T-helper 1 cell (primary cell): ENCODE results near the gene OGG1.
A peak's percentile ranks its signal among the peaks of the same experiment; 100 is the strongest.

Source experiments
- DNase-seq, 5 donors: peaks; one replicate each; pipeline ENCODE4 v3.0.0-alpha.2; 2012 to 2020

OGG1 gene

DNA sequence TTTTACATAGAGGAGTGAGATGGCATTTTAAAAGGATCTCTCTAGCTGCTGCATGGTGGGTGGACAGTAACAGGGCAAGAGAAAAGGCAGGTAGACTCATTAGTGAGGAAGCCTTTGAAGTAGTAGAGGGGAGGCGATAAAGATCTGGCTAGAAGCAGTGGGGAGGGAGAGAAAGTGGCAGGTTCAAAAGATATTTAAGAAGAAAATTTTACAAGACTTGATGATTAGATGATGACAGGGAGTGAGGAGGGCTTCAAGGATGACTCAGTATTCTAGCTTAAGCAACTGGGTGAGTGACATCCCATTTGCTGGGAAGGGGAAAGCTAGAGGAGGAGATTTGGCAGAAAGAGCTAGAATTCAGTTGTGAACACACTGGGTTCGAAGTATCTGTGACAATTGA is 22.0 kb upstream of the OGG1 start:
- no peak for DNase-seq

DNA sequence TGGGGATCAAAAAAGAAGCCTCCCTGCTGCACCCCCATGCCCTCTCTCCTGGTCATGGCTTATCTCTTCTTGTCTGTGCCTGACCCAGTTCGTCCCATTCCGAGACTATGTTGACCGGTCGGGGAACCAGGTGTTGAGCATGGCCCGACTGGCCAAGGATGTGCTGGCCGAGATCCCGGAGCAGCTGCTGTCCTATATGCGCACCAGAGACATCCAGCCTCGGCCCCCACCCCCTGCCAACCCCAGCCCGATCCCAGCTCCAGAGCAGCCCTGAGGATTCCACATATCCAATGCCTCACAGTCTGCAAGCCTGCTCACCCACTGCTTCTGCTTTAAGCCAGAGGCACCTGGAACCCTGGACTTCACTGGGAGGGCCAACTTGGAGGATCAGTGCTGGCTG is 20.3 kb upstream of the OGG1 start:
- no peak for DNase-seq

DNA sequence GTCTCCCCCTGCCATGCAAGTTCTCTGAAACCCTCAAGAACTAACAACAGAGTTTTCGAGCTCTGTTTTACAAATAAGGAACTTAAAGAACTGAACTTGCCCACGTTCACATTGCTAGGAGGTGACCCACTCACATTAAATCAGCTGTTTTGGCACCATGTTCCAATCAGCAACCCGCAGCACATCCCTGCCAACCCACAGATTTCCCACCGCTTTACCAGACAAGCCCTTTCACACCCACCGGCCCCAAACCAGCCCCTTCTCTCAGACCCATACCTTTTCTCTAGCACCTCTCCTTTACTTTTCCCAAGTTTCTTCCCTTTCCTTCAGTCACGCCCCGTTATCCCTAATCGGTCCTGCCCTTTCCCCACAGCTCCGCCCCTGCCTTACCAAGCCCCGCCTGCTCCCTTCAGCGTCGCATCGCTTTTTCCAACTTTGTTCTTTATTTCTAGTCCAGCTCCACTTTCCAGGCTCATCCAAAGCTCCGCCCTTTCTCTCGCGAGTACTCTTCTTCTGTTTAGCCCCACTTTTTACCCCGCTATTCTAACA is 19.0 kb upstream of the OGG1 start:
- DNase-seq = no peak

DNA sequence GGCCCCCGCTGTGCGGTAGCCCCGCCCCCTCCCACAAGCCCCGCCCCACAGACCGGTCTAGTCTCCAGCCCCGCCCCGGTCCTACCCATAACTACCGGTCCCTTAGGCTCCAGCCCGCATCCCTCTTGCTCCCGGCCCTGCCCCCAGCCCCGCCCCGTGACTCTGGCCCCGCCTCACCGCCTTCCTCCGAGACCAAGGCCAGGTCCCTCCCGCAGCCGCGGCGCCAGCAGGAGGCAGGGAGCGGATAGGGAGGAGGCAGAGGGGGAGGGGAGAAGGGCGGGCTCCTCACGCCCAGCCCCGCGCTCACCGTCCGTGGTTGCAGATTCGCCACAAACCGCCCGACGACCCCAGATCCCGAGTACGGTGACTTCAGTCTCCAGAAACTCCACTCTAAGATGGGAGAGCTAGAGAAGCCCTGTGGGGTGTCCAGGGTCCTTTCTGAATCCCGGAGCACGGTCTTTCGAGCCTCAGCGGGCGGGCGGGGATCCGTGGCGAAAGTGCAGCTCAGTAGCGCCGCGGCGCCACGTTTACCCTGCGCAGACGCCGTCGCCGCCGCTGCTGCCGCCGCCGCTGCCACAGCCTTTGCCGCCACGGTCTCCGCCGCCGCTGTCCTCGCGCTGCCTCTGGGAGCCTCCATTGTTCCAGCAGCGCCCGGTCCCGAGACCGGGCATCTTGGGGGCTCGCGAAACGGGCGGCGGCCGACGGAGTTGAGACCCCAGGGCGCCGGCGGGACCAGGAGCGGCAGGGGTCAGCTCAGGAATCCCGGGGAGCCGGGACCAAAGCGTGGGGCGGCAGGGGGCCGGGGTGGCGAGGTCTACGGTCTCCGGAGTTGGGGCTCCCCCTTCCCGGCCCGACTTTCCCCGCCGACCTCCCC is 18.3 kb upstream of the OGG1 start, which contains the start of gene BRPF1:
Gene BRPF1 (plus strand): TSS at position 530 of the 874 bp plus-strand sequence. CDS start 2,406 bp downstream, outside the sequence.
- DNase-seq = peak; percentile 99 to 100 (median 100)

DNA sequence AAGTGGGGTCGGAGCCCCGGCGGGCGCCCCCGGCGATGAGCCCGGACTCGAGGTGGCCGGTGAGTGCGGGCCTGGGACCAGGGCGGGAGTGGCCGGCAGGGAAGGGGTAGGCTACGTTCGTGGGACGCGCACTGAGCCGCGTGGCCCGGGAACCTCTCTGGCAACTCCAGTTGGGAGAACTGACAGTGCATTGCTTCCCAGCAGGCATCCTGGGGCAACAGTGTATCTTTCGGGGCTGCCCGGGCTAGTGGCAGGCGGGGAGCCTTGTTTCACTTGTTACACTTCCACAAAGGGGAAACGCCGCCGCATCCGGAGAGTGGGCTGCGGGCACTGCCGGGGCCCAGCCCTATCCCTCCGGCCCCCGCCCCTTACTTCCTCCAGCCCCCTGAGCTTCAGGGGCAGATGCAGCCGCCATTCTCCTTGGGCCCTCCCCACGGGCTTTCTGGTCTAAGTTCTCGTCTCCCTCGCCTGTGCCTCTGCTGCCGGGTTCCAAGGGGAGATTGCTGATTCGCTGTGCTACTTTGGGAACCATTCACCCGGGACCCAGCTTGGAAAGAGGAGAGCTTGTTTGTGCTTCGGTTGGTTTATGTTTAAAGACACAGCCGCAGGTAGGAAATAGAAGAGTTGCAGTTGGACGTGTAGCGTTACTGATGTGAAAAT is 17.5 kb upstream of the OGG1 start:
- peak in 3 of 5 donors; percentile 26 to 37 (median 35) for DNase-seq

DNA sequence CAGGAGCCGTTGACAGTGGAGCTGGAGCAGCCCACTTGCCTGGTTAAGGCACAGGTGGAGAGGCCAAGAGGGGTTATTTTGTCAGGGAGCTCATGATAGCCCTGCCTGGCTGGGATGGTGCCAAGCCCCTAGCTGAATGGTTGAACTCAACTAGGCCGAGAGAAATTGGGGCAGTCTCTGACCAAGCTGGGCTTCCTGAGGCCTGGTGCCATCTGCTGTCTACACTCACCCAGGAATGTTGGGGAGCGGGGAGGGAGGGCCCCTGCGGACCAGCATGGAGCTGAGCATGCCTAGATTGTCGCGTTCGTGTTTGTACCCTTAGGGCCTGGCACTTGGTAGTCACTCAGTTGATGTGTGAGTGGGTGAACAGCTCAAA is 17.0 kb upstream of the OGG1 start:
- no peak for DNase-seq

DNA sequence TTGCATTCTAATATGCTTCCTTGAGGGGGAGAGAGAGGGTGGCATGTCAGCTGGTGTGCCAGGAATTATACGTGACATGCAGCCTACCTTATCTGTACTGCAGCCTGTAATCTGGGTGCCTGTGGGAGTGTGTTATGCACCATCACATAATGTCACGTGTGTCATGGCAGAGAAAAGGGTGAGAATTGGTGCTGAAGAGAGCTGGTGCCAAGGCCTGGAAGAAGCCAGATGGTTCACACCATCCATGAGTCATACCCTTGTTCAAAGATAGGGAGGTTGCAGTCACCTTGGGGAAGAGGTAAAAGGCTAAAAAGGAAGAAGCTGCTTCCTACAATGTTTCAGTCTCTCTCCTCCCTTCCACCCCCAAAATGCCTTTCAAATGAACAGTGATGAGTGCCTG is 12.9 kb upstream of the OGG1 start:
- no peak for DNase-seq

DNA sequence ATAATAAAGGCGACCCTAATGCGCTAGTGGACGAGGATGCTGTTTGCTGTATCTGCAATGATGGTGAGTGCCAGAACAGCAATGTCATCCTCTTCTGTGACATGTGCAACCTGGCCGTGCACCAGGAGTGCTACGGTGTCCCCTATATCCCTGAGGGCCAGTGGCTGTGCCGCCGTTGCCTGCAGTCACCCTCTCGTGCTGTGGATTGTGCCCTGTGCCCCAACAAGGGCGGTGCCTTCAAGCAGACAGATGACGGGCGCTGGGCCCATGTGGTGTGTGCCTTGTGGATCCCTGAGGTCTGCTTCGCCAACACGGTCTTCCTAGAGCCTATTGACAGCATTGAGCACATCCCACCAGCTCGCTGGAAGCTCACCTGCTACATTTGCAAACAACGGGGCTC is 10.6 kb upstream of the OGG1 start:
- no peak for DNase-seq

DNA sequence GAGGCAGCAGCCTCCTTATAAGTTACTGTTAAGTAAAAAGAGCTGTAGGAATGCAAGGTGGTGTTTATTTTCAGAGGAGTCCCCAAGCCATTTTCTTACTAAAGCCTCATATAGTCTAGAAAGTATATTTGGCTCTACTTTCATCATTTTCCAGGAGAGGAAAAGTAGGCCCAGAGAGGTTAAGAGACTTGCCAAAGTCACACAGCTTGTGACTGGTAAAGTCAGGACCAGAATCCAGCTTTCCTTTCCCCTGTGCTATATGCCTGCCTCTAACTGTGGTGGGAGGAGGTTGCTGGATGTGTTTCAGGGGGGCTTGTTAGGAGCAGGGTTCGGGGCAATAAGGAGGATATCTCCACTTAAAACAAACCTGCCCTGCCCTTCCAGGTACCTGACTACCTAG is 7.2 kb upstream of the OGG1 start:
- DNase-seq = no peak

DNA sequence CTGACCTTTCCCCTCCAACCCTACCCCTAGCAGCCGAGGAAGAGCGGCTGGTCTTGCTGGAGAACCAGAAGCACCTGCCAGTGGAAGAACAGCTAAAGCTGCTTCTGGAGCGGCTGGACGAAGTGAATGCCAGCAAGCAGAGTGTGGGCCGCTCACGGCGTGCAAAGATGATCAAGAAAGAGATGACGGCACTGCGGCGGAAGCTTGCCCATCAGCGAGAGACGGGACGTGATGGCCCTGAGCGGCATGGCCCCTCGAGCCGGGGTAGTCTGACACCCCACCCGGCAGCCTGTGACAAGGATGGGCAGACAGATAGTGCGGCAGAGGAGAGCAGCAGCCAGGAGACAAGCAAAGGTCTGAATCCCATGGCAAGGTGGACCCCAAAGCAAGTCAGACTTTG is 6.2 kb upstream of the OGG1 start:
- no peak for DNase-seq

DNA sequence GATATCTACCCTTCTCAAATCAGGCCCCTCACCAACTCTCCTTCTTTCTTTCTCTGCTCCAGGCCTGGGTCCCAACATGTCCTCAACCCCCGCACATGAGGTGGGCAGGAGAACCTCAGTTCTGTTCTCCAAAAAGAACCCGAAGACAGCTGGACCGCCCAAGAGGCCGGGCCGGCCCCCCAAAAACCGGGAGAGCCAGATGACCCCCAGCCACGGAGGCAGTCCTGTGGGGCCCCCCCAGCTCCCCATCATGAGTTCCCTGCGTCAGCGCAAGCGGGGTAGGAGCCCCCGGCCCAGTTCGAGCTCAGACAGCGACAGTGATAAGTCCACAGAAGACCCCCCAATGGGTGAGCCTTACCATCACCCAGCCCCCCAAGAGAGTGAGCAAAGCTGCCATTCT is 5.6 kb upstream of the OGG1 start:
- no peak for DNase-seq

DNA sequence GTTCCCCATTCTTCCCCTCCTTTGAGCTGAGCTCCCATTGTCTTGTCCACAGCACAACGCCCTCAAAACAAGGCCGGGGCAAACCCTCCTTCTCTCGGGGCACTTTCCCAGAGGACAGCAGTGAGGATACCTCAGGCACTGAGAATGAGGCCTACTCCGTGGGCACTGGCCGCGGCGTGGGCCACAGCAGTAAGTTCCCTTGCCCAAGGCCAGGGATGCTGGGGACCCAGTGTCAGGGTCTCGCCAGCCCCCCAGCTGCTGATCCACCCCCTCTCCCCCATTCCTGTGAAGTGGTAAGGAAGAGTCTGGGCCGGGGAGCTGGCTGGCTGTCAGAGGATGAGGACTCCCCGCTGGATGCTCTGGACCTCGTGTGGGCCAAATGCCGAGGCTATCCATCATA is 4.2 kb upstream of the OGG1 start:
- no peak for DNase-seq

DNA sequence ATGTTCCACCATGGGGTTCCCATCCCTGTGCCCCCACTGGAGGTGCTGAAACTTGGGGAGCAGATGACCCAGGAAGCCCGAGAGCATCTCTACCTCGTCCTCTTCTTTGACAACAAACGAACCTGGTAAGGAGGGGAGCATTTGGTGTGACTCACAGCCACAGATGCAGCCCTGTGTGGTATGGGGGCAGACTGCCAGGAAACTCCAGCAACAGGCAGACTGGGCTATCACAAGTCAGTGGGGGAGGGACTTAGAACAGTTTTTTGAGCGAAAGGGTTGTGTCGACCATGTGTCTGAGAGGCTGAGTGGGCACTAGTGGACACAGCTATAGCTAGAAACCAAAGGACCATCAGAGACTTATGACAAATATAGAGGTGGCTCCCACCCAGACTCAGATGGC is 3.4 kb upstream of the OGG1 start:
- DNase-seq = peak in 1 of 5 donors; percentile 35

DNA sequence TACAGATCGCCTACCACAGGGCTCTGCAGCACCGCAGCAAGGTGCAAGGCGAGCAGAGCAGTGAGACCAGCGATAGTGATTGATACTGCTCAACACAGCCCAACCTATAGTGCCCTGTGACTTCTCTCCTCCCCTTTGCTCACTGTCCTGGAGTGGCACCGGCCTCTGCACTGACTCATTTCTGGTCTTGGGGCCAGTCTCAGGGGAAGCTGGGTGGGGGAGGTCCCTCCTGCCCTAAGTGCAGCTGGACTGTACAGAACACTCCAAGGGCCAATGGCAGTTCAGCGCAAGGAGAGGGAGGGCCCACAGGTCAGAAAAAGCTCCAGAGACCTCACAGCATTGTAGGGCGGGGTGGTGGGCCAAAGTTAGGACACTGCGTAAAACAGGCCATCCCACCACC is 2.5 kb upstream of the OGG1 start:
- no peak for DNase-seq

DNA sequence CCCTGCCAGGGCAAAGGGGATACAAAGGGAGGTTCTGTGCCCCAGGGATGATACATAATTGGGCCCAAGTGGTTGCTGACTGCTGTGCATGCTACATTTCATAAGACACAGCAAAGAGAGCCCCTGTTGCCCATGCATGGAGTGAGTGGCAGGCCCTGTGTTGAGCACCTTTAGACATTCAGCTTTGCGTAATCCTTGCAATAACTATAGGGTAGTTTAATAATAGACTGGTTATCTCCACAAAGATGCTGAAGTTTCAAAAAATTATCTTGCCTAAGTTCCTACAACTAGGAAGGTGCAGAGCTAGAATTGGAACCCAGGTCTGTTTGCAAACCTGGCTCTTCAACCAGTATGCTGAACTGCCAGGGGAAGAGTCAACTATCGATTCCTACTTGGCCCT is 1.7 kb upstream of the OGG1 start:
- no peak for DNase-seq

DNA sequence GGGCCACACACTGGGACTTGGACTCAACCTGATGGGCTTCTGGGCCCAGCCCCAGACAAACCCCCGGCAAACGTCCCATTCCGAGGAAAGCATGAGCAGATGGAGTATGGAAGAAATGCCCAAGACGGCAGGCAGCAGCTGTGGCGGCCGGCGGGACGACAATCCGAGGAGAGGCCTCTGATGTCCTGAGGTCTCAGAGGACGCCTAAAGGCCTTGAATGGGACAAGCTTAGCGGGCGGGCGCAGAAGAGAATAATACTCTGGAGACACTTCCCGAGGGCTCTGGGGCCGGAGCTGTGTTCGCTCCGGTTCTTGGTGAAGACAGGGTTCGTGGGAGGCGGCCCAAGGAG is 482 bp upstream of the OGG1 start:
- DNase-seq = peak in 1 of 5 donors; percentile 8

DNA sequence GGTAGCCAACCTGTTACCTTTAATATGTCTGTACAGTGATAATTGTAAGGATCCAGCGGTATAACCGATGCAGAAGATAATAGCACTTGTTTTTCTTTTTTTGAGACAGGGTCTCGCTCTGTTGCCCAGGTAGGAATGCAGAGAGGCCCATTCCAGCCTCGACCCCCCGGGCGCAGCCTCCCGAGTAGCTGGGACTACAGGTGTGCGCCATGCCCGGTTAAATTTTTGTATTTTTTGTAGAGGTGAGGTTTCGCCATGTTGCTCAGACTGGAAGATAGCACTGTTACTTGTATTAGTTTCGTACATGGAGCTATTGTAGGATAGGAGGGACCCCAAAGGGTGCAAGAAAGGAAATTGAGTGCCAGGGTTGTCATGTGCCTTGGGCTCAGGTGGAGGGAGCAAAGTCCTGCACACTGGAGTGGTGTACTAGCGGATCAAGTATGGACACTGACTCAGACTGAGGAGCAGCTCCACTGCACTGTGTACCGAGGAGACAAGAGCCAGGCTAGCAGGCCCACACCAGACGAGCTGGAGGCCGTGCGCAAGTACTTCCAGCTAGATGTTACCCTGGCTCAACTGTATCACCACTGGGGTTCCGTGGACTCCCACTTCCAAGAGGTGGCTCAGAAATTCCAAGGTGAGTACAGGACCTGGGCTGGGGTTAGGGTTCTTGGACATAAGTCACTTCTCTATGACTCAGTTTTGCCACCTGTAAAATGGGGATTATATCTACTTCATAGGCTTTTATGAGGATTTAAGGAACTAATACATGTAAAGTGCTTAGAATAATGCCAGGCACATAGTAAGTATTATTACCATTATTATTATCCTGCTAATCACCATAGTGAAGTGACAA is 1.0 kb downstream of the OGG1 start:
- no peak for DNase-seq

DNA sequence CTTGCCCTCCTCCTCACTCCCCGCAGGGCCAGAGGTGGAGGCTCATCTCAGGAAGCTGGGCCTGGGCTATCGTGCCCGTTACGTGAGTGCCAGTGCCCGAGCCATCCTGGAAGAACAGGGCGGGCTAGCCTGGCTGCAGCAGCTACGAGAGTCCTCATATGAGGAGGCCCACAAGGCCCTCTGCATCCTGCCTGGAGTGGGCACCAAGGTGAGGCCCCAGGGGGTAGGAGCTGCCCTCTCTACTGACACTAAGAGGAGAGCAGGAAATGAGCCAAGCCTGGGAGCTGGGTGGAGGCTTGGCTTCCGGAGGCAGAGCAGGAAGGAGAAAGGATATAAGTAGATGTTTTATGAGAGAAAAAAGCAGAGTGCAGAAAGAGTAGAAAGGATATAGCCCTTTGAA is 4.9 kb downstream of the OGG1 start:
- DNase-seq = peak in 1 of 5 donors; percentile 32

DNA sequence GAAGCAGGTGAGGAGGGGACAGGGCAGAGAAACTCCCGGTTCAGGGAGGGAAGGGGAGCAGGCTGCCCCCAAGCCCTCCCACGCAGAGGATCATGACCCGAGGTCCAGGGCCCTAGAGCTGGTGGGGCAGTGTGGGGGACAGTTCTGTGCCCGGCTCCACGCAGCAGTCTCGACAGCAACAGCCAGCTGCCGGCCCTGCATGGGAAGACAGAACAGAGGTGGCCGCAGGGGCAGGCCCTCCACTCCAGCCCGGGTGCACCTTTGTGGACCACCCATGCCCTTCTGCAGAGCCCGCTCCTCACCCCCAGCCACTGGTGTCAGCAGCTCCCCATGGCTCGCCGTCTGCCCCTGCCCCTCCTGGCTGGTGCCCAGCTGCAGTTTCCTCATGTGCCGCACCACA is 7.7 kb downstream of the OGG1 start:
- no peak for DNase-seq

DNA sequence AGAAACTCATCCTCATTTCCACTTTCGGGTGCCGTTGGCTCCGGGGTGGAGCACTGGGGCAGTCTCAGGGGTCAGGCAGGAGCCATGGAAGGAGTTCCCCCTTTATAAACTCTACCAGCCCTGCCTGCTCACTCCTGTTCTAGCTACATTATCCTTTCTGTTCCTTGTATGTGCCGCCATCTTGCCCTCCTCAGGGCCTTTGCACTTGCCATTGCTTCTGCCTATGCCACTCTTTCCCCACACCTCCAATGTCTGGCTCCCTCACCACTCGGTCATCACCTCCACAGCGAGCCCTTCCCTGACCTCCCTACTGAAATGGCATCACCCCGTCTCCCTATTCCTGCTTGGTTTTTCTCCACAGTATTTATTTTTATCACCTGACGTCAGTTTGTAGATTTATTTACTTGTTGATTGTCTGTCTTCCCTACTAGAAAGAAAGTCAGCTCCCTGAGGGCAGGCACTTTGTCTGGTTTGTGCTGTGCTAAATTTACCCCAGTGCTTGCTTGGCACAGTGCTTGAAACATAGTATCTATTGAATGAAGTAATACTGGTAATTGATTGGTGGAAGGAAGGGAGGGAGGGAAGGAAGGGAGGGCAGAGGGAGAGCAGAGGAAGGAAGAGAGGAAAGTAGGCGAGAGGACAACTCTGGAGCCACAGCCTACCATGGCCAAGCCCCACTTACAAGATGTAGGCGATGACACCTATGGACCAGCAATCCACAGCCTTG is 11.2 kb downstream of the OGG1 start:
- DNase-seq = no peak

DNA sequence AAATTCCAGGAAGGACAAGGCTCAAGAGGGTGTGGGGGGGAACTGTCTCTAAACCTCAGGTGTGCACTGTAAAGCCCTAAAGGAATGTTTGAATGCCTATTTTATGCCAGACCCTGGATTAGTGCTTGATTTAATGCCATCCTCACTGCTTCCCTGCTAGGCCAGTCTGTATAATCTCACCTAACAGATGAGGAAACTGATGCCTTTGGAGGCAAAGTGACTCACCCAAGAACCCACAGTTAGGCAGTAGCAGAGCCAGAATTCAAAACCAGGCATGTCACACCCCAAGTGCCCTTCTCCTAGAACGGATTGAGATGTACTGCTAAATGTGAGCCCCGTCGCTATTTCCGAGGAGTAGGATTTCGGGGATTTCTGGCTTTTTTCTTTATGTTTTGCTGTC is 12.2 kb downstream of the OGG1 start:
- no peak for DNase-seq

DNA sequence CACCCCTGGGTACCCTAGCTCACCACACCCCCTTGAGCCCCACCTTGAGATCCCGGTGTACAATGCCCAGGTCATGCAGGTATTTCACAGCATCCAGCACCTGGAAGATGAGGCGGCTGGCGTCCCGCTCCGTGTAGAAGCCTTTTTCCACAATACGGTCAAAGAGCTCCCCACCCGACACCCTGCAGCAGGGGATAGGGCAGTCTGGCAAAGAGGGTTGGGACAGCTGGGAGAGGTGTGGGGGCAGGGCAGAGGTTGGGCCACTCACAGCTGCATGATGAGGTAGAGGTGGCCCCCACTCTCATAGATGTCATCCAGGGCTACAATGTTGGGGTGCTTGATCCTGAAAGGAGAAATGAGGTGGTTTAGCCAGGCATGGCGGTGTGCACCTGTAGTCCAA is 13.1 kb downstream of the OGG1 start:
- DNase-seq = no peak

DNA sequence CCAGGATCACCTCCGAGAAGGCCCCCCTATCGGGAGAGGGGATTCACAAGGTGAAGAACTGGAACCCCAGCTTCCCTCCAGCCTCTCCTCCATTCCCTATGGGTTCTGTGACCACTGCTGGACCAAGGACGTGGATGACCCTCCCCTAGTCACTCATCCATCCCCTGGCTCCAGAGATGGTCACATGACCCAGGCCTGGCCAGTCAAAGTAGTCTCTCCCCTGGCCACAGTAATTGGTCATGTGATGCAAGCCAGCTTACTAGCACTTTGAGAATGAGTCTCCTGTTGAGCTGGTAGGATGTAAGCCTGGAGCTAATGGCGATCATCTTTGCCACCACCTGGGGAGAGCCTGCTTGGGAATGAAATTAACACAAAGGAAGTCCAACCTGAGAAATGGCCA is 16.1 kb downstream of the OGG1 start:
- no peak for DNase-seq
